ENCODE measurements around the gene NRROS. TPM values are rescaled to one million over a fixed set of nuclear protein-coding genes. Genes with fewer than 3 reads are reported as not detected.
"Not testable (repeated sequence)": the region's sequence is repeated elsewhere in the genome, so short reads cannot be mapped to it uniquely, and the experiment has no call there.

NRROS gene
- total and polyA plus RNA-seq, 2 of the 13 experiments (the other 11 are each of a cell fraction or from before 2014, with no cell fraction given): not detected

DNA sequence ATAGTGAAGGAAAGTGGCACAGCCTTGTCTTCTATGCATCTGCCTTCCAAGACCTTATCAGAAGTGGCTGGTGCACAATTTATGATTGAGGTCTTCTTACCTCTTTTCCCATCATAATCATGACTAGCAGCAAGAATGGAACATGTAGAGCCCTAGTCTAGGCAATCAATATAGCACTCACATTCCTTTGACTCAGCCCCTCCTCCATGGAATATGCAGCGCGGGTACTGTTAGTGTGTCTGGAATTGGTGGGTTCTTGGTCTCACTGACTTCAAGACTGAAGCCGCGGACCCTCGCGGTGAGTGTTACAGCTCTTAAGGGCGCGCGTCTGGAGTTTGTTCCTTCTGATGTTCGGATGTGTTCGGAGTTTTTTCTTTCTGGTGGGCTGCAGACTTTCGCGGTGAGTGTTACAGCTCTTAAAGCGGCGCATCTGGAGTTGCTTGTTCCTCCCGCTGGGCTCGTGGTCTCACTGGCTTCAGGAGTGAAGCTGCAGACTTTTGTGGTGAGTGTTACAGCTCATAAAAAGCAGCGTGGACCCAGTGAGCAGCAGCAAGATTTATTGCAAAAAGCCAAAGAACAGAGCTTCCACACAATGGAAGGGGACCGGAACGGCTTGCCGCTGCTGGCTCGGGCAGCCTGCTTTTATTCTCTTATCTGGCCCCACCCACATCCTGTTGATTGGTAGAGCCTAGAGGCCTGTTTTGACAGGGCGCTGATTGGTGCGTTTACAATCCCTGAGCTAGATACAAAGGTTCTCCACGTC, 41.3 kb upstream of the NRROS start:
- 84% methylated on average over 18 of the region's 25 CpGs for WGBS (ENCODE audit: low lambda C conversion rate)
- H3K36me3 ChIP-seq (replicated peaks in 1 of 2; ENCODE audit: control insufficient read depth in 1 of 2, insufficient read depth in 2 of 2, low read length in 2 of 2); H3K4me3 ChIP-seq (replicated peaks in 1 of 3; ENCODE audit: insufficient read depth in 1 of 3, low read depth in 2 of 3, low read length in 3 of 3); H4K20me1 ChIP-seq (ENCODE audit: insufficient read depth, low read length); POLR2A ChIA-PET; in situ Hi-C loops (cut with HindIII; ENCODE audit: extremely low pct_ligation_motif_present, low pct_unique_long_range_greater_than_20kb); CTCF ChIA-PET (ENCODE audit: low intra/inter-chr PET ratio, low total read pairs); H3K9me3 ChIP-seq (ENCODE audit: low read length); H3K79me2 ChIP-seq (ENCODE audit: insufficient read depth, low read length); FAIRE-seq; intact Hi-C loops (cut with micrococcal nuclease; ENCODE audit: unreplicated experiment); H3K27ac ChIP-seq (ENCODE audit: extremely low read length, insufficient read depth, low read length); DNase-seq (ENCODE audit: low spot score); H2AFZ ChIP-seq (ENCODE audit: low read length); H3K9ac ChIP-seq (ENCODE audit: insufficient read depth, low read depth, low read length); BruUV-seq (replicated peaks): not testable (repeated sequence)
- Histone ChIP-seq H3K27me3 (ENCODE audit: control insufficient read depth in 1 of 2, insufficient read depth in 2 of 2, low read length in 2 of 2) (peaks cover 2 to 18% of the 10 kb centered on the region in 2 experiments), H3K4me1 (ENCODE audit: insufficient read depth, low read length) (peaks cover 33% of the 10 kb centered on the region), H3K4me2 (ENCODE audit: low read depth, low read length) (peak overlapping the region; percentile 29; the same call in 1 of the 2 replicates)
- TF ChIP-seq NFYB (CRISPR knock-in tag; IDR thresholded peaks at IDR 0.05): peak; percentile 63
- TF ChIP-seq, protein P1, sequence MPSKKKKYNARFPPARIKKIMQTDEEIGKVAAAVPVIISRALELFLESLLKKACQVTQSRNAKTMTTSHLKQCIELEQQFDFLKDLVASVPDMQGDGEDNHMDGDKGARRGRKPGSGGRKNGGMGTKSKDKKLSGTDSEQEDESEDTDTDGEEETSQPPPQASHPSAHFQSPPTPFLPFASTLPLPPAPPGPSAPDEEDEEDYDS (CRISPR knock-in tag; IDR thresholded peaks at IDR 0.05): 0 out of 2 replicates have a peak, but pooled peaks have one; percentile 18
- peak; percentile 19; the same call in 1 of the 2 replicates for TF ChIP-seq ZMYM4 (CRISPR knock-in tag; IDR thresholded peaks at IDR 0.05)
- TF ChIP-seq NFYC (CRISPR knock-in tag; IDR thresholded peaks at IDR 0.05): peak; percentile 66
- 0 out of 2 replicates have a peak, but pooled peaks have one; percentile 19 for TF ChIP-seq ONECUT2 (CRISPR knock-in tag; IDR thresholded peaks at IDR 0.05)
- 0 out of 2 replicates have a peak, but pooled peaks have one; percentile 16 for TF ChIP-seq POGZ (CRISPR knock-in tag; IDR thresholded peaks at IDR 0.05)
- peak; percentile 72 for ATAC-seq

DNA sequence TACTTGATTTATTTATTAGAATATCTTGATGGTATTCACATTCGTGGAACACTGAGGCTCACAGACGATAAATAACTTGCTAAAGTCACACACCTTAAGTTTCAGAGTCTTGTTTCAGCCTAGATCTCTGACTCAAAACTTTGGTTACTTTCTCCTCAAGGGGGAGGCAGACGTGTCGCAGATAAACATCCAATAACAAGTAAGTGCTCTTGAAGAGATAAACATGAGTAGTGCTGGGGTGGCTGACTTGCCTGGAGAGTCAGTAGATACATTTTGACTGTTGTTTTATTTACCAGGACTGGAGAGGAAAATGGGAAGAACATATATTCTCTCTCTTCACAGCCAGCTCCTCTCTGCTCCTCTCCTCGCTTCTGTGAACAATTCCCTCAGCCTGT, 39.8 kb upstream of the NRROS start:
- no peak overlapping the region for H2AFZ ChIP-seq (ENCODE audit: low read length)
- no peaks in the 10 kb centered on the region for H4K20me1 ChIP-seq (ENCODE audit: insufficient read depth, low read length)
- H3K9ac ChIP-seq (ENCODE audit: insufficient read depth, low read depth, low read length): no peak overlapping the region
- H3K27me3 ChIP-seq (ENCODE audit: control insufficient read depth in 1 of 2, insufficient read depth in 2 of 2, low read length in 2 of 2): peaks cover 2 to 26% of the 10 kb centered on the region in 2 experiments
- no peak overlapping the region for H3K4me3 ChIP-seq (replicated peaks in 1 of 3; ENCODE audit: insufficient read depth in 1 of 3, low read depth in 2 of 3, low read length in 3 of 3)
- intact Hi-C loops (cut with micrococcal nuclease; ENCODE audit: unreplicated experiment): no loop called here
- ChIA-PET POLR2A (no interaction called here), CTCF (ENCODE audit: low intra/inter-chr PET ratio, low total read pairs) (no interaction called here)
- TF ChIP-seq, protein P2, sequence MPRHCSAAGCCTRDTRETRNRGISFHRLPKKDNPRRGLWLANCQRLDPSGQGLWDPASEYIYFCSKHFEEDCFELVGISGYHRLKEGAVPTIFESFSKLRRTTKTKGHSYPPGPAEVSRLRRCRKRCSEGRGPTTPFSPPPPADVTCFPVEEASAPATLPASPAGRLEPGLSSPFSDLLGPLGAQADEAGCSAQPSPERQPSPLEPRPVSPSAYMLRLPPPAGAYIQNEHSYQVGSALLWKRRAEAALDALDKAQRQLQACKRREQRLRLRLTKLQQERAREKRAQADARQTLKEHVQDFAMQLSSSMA (CRISPR knock-in tag; IDR thresholded peaks at IDR 0.05): no peak
- TF ChIP-seq RCOR2 (CRISPR knock-in tag; IDR thresholded peaks at IDR 0.05): no peak
- no peak for TF ChIP-seq ZNF569 (CRISPR knock-in tag; IDR thresholded peaks at IDR 0.05; ENCODE audit: borderline replicate concordance)
- TF ChIP-seq XRCC5 (optimal IDR thresholded peaks at IDR 0.05; ENCODE audit: low read length): no peak
- no TSS peak for BruUV-seq (replicated peaks)
- in situ Hi-C loops (cut with HindIII; ENCODE audit: extremely low pct_ligation_motif_present, low pct_unique_long_range_greater_than_20kb): no loop called here
- no peak overlapping the region for H3K4me2 ChIP-seq (ENCODE audit: low read depth, low read length)
- ATAC-seq: no peak
- H3K36me3 ChIP-seq (replicated peaks in 1 of 2; ENCODE audit: control insufficient read depth in 1 of 2, insufficient read depth in 2 of 2, low read length in 2 of 2): no peaks in the 10 kb centered on the region
- no peaks in the 10 kb centered on the region for H3K9me3 ChIP-seq (ENCODE audit: low read length)
- H3K4me1 ChIP-seq (ENCODE audit: insufficient read depth, low read length): peaks cover 48% of the 10 kb centered on the region
- no peaks in the 10 kb centered on the region for H3K79me2 ChIP-seq (ENCODE audit: insufficient read depth, low read length)
- WGBS (ENCODE audit: low lambda C conversion rate): 32% methylated on average over 5 of the region's 5 CpGs
- no peak overlapping the region for H3K27ac ChIP-seq (ENCODE audit: extremely low read length, insufficient read depth, low read length)
- no peak for DNase-seq (ENCODE audit: low spot score)
- no peak for FAIRE-seq

Data from HepG2 (cell line).